Stimulated activated CD8-positive, alpha-beta memory T cell treated with anti-CD3 and anti-CD28 coated beads, Interleukin-4, amount 100 ng/mL, for 4 hours (primary cell): ENCODE measurements around the gene HTRA3.

ENCODE experiments used
- DNase-seq, 2 donors: peaks; one replicate each; pipeline ENCODE4 v3.0.0-alpha.2; 2020; ENCODE audit warnings: low read depth in 2 of 2, low spot score in 1 of 2

Gene HTRA3

DNA sequence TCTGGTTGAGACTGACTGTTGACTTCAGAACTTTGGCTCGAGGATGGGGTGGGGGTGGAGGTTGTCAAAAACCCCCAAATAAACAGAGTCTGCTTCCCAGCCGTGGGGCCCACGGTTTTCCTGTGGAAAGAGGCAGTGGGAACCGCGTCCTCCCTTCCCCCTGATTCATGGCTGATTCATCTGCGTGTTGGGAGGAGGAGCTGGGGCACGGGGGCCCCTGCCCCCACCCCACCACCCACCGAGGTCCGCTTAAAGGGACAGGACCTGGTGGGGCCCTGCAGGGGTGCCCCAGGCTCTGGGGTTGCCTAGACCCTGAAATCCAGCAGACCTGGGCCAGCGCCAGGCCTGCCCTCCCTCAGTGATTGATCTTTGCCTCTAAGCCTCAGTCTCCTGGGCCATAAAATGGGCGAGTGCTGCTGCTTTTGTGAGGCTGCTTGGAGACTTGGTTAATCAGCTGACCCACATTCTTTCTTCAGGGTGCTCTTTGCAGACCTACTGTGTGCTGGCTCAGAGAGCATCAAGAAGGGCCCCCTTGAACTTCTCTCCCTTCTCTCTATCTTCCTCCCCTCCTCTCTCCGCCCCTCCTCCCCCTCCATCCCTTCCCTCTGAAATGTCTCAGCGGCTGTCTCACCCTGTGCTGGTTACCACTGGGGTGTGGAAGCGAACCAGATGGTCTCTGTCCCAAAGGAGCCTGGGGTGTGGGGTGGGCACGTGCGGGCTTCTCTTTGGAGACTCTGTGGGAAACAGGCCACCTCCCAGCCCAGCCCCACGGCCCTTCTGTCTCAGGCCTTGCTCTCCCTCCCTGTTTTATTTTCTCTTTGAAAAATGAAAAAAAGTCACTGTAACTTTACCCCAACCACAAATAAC lies 9.1 kb downstream of the HTRA3 start:
- DNase-seq = no peak

DNA sequence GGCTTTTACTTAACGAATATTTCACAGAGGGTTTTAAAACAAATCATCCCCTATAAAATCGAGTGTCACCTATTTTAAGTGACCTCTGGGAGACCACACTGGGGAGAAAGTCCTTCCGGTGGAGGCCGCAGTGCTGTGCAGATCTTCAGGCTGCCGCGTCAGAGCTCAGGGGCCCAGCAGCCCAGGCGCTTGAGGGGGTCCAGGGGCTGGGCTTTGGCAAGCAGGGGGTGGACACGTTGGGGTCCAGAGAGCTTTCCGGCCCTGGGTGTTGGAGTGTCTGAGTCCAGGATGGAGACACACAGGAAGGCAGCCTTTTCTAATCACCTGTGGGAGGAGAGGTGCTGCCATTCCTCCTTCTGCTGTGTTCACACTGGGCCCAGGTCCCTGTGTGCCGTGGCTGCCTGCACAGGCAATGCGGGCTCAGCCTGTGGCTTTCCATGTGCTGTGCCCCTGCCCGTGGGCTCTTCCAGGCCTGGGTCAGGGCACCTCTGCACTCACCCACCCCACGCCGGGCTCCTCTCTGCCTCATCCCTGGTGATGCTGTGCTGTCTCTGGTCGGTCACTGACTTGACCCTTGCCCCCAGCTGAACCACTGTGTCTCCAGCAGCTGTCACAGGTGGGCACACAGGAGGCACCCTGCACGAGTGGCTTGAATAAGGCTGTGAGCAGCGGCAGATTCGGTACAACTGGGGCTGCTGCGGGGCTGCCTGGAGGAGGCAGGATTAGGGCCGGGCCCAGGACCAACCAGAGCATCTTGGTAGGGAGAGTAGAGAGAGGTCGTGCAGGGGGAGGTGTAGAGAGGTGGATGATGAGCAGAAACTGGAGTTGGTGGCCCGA lies 10.0 kb downstream of the HTRA3 start:
- no peak for DNase-seq

DNA sequence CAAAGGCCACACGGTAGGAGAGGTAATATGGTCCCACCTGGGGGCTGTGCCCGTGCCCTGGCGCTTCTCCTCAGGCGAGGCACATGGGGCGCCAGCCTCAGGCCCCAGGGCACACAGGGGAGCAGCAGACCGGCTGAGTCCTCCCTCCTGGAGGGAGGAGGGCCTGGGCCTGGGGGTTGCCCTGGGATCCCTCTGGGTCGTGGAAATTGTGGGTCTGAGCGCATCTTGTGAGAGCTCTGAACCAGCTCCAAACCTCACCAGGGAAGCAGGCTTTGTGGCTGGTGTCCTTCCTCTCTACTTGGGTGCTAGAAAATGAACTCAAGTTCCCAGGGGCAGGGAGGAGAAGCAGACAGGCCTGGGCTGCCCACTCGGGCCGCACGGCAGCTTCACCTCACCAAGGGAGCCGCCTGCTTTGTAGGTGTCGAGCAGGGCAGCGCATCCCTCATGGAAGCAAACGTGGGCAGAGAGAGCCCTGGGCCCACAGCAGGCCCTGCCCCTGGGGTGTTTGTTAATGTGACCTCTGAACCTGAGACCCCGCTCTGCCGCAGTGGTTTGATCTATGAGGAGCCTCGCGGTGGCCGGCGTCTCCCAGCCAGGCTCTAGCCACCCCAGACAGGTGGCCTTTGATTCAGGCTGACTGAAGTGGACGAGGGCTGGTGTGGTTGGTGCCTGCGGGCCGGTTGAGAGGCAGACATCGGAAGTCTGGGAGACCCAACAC lies 10.8 kb downstream of the HTRA3 start:
- no peak for DNase-seq

DNA sequence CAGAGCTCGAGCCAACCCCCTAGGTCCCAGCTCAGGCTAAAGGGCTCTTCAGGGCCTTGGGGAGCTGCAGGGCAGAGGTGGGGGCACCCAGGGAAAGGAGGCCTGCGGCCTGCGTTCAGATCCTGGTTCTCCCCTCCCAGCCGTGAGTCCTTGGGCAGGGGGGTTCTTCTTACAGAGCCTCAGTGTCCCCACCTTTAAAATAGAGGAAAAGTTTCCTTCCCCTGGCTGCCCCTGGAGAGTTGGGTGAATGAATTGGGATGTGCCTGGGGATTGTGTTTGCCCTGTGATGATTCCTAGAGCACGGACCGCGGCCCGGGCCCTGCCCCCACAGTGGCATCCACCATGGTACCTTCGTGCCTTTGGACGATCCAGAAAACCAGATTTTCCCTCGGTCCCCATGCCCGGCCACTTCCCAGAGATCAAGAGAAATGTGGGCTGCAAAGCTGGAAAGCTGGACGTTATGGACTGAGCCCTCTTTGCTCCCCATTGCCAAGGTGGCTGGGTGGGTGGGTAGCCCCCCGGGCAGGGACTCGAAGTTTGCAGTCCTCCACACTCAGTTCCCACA lies 11.4 kb downstream of the HTRA3 start:
- no peak for DNase-seq

DNA sequence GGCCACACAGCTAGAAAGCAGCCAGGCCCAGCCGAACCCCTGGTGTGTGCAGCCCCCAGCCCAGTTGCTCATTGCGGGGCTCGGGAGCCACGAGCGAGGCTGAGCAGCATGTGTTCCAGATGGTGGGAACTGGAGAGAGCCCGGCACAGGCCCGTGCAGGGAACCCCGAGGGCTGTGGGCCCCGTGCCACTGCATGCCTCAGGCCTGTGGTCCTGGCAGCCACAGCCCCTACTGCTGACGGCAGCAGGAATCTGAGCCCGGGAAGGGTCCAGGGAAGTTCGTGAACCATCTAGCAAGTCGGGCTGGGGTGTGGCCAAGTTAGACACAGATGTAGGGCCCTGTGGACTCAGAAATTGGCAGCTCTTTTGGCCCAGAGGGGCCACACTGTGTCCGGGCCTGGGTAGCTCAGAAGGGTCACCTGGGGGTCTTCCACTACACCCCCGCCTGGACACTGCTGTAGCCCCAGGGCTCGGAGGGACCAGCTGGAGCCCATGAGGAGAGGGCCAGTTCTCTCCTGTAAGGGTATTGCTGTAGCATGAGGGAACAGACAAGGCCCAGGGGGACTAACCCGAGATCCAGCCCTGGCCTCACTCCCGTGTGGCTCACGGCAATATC lies 12.1 kb downstream of the HTRA3 start:
- DNase-seq = no peak

DNA sequence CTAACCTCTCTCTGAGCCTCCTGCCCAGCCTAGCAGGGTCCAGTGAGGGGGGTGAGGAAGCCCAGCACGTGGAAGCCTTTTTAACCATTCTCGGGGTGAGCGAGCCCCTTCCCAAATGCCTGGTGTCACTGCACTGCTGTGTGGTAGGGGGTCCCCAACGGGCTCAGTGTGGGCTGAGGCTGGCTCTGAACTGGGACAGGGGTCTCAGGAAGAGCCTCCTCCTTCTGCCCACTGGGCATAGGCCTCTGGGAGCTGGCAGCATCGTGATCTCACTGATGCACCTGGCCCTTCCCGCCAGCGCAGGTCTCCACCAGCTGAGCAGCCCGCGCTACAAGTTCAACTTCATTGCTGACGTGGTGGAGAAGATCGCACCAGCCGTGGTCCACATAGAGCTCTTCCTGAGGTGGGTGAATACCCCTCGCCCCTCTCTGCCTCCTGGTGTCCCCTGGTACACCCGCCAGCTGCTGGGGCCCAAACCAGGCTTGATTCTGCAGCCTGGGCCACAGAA lies 12.6 kb downstream of the HTRA3 start:
- DNase-seq = no peak

DNA sequence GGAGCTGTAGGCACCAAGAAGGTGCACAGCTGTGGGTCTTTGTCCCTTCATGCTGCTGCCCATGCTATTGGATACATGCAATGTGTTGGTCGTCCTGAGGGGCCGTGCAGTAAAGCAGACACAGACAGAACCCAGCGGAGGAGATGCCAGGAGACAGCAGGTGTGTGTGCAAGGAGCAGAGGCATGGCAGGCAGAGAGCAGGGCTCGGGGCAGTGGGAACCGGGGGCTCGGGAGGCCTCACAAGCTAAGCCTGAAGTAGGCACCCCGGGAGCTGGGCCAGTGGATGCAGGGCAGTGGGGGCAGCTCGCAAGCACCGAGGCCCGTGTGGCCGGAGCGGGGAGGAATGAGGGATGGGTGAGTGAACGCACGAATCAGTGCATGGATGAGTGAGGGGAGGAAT lies 13.2 kb downstream of the HTRA3 start:
- no peak for DNase-seq

DNA sequence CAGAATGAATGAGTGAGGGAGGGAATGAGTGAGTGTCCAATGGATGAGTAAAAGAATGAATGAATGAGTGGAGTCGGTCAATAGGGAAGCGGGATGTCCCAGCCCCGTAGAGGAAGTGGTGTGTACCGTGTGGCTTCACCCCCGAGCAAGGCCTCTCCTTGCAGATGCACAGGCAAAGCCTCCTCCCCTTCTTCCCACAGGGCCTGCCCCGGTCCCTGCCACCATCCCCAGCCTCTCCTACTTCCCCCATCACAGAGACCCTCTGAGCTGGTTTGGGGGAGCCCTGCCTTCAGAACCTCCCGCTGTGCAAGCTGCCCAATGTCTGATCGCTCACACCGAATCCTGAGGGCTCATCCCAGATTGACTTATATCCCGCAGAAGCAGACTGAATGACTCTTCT lies 13.6 kb downstream of the HTRA3 start:
- no peak for DNase-seq

DNA sequence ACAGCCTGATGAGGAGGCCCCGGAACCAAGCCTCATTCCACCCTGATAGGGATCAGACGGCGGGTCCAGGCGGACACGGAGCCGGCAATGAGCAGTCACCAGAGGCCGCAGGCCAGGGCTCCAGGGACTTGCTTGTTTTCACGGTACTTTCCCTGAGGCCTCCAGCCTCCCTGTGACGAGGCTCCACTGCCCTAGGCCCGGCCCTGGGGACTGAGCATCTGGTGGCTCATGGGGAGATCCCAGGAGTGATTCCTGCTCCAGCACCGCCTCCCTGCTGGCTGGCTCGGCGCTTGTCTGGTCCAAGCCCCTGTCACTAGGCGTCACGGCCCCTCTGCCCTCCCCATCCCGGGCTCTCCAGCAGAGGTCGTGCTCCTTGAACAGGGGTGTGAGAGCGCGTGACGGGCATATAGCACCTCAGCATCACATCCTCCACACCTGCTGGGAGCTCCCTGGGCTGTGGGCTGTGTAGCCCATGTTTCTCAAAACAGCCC lies 14.1 kb downstream of the HTRA3 start:
- DNase-seq = no peak

DNA sequence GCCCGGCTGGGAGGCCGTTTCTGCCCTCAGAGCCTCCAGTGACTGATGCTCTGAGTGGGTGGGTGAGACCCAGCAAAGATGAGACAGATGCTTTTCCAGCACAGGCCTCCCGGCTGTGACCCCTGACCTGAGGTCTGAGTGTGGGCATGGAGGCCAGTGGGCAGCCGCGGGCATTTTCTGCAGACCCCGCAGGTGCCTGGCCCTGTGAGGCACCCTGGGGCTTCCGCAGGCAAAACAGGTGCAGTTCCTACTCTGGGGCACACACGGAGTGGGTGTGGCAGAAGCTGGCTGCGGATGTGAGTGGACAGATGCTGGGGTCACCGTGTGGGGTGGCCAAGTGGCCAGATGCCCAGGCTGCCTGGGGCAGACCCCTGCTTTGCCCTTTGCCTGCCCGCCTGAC lies 14.8 kb downstream of the HTRA3 start:
- no peak for DNase-seq

DNA sequence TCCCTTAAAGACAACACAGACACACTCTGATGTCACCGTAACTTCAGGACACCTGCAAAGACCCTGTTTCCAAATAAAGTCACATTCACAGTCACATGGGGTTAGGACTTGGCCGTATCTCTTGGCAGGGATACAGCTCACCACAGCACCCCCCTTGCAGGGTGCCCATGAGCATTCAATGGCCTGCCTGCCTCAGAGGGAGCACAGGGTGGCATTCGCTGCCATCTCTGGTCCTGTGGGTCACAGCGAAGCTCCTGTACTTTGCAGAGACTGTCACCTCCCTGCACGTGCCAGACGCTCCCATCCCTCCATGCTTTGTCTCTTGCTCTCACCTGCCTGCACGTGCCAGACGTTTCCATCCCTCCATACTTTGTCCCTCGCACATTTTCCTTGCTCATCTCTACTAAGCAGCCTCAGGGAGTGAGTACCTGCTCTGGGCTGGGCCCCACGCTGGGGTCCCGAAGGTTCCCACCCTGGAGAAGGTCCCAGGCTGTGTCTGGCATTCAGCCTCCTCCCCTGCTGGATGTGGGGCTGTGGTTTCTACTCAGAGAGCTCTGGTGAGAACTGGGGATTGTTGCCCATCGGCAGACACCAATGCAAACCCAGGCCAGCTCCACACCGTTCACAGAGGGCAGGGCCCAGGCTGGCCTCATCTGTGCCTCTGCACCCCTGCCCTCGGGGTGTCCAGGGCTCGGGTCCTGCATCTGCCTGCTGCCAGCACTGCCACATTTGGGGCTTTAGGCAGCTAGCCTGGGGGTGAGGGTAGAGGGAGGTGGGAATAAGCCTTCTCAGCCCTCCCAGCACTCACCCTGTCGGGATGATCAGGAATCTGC lies 15.8 kb downstream of the HTRA3 start:
- DNase-seq = no peak

DNA sequence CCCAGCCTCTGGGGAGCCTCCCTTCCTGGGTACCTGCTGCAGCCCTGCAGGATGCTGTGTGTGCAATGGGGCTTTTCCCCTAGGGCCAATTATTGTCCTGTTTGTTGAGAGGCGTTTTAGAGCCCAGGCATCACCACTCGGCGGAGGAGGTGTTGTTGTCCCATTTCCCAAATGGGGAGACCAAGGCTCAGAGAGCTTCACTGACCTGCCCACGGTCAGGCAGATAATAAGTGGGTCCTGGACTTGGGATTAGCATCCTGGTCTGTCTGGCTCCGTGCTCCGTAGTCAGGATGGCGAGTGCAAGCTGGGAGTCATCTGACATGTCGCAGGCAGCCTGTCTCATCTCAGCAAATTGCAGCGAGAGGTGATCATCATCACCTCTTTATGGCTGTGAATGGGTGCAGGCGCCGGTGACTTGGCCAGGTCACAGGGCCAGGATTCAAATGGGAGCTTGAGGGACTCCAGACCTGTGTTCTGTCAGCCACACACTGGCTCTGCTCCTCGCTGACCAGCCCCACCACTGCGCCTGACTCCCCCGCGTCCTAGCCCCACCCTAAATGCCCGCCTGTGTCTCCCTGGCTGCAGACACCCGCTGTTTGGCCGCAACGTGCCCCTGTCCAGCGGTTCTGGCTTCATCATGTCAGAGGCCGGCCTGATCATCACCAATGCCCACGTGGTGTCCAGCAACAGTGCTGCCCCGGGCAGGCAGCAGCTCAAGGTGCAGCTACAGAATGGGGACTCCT lies 16.6 kb downstream of the HTRA3 start:
- no peak for DNase-seq

DNA sequence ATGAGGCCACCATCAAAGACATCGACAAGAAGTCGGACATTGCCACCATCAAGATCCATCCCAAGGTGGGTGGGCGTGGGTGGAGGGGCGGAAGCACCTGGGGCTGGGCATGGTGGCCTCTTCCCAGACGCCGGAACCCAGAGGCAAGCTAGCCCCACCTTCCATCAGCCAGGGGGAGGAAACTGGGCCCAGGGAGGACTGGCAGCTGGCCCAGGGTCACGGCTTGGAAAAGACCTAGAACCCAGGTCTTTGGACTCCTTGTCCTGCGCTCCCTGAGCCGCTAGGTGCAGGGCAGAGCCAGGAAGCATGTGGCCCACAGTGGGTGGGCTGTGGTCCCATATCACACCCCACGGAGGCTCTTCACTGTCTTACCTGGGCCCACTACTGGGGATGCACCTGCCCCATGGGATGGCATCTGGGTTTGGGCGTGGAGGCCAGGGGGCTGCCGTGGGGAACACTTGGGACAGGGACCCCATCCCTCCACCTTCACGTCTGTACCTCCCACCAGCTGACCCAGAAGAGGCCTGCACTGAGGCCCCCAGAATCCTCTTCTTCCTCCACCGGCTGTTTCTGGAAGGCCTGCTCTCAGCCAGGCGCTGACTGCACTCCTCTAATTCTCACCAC lies 17.3 kb downstream of the HTRA3 start:
- no peak for DNase-seq

DNA sequence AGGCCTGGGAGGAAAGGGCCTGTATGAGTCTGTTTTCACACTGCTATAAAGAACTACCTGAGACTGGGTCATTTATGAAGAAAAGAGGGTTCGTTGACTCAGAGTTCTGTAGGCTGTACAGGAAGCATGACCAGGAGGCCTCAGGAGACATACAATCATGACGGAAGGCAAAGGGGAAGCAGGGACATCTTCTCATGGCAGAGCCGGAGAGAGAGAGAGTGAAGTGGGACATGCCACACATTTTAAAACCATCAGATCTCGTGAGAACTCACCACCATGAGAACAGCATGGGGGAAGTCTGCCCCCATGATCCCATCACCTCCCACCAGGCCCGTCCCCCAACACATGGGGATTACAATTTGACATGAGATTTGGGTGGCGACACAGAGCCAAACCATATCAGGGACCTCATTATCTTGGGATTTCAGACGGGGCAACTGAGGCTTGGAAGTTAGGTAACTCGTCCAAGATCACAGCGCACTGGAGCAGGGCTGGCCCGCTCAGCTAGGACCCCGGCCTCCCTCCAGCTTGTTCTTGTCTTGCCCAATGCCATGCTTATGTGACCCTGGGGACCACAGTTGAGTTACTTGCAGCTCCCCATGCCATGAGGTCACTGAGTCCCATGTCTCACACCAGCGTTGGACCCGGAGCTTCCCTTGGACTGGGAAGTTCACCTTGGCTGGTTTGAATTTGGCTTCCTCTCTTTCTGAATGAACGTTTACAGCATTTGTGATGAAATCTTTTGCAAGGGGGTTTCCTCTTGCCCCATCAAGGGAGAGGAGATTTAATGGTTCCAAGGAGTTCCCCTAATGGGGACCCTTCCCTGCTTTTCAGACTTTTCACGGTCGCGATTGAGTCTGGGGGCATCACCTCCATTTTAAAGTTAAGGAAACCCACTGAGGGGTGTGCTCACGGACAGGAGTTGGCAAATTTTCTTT lies 18.1 kb downstream of the HTRA3 start:
- no peak for DNase-seq

DNA sequence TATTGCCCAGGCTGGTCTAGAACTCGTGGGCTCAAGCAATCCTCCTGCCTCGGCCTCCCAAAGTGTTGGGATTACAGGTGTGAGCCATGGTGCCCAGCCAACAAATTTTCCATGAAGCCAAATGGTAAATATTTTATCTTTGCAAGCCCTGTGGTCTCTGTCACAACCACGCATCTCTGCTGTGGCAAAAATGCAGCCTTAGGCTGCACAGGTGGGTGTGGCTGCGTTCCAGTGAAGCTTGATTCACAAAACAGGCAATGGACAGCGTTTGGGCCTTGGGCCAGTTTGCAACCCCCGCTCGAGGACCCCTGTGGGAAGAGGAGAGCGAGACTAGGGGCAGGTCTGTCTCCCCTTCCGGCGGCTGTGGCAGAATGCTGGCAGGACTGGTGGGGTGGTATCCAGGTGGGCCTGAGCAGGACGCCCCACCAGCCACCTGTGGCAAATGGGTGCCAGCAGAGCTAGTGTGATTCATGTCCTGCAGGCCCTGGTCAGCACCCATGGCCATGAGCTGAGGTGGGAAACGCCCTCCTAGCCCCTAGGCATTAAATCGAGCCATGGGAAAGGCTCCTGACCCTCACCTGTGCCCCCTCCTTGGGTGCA lies 19.7 kb downstream of the HTRA3 start:
- no peak for DNase-seq

DNA sequence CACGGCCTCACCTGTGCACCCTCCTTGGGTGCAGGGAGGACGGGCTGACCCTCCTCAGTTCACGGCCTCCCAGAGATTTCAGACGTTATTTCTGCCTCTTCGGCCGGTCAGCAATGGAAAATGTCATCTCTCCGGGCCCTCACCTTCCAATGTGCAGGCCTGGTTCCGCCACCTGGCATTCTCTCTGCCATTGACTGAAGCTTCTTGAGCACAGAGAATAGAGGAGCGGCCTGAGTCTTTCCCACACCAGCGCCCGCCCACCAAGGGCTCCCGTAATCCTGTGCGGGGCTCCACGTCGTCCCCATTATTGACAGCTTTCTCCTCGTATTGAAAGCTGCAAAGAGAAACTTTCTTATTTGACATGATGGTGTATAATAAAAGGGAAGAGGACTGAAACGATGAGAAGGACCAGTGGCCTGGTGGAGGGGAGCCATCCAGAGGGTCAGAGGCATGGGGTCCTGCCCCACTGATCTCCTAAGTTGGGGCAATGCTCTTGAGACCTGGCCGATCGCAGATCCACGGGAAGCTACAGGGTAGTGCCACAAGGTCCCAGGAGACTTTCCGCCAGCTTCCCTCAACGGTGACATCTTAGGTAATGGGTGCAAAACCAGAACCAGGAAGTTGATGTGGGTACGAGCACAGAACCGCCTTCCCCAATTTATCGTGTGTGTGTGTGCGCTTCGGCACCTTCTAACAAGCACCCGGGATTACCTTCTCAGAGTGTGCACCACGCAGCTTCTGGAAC lies 20.6 kb downstream of the HTRA3 start:
- no peak for DNase-seq

DNA sequence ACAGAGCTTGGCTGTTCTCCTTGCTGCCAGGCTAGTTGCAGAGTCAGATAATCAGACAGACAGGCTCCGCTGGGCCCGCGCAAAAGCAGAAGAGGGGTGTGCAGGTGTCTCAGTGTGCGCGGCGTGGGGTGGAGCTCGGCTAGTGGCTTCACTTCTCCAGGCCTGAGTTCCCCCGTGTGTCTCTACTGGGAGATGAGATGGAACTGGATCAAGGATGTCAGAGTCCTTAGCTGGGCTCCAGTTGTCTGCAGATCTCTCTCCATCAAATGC lies 21.1 kb downstream of the HTRA3 start:
- DNase-seq = no peak
